ENCODE measurements around the gene EDNRA. TPM values are rescaled to one million over a fixed set of nuclear protein-coding genes. Genes with fewer than 3 reads are reported as not detected.

EDNRA gene
- total and polyA plus RNA-seq, 9 of the 15 experiments (the other 6 are each of a cell fraction or from before 2014, with no cell fraction given): not detected

DNA sequence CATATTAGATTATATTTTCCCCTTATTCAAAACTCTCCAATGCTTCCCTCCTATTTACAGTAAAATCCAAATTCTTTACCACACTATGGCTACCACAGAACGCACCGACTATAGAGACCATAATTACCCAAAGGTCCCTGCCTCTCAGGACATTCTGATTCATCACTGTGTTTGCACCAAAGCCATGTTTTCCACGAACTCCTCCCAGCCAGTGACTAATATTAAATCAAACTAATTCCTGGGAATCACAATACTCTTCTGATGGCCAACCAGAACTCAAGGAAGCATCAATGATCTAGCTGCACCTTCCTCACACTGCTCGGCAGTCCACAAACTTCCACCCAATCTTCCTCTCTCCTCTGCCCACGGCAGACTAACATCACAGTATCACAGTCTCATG lies 24.2 kb upstream of the EDNRA start:
- Histone ChIP-seq H3K4me2 (ENCODE audit: insufficient read depth, low read length) (no peak overlapping the region), H3K27ac (ENCODE audit: extremely low read depth, low read depth, low read length) (no peak overlapping the region), H3K4me3 (no peak overlapping the region), H3K9me1 (ENCODE audit: control insufficient read depth, insufficient read depth, low read length) (no peaks in the 10 kb centered on the region), H3K9me3 (replicated peaks; ENCODE audit: control insufficient read depth, insufficient read depth, low read depth, low read length) (no peaks in the 10 kb centered on the region), H3K4me1 (replicated peaks in 1 of 2; ENCODE audit: control insufficient read depth in 2 of 2, insufficient read depth in 2 of 2, low read length in 2 of 2) (no peaks in the 10 kb centered on the region), H3K36me3 (ENCODE audit: control insufficient read depth, insufficient read depth, low read length) (no peaks in the 10 kb centered on the region), H3K9ac (ENCODE audit: insufficient read depth in 1 of 2, low read depth in 2 of 2, low read length in 2 of 2) (no peak overlapping the region), H2AFZ (ENCODE audit: low read depth, low read length) (no peak overlapping the region), H3K27me3 (ENCODE audit: control insufficient read depth in 2 of 2, insufficient read depth in 2 of 2, low read length in 2 of 2) (no peaks in the 10 kb centered on the region), H4K20me1 (replicated peaks; ENCODE audit: control insufficient read depth, insufficient read depth, low read length) (no peaks in the 10 kb centered on the region), H3K79me2 (ENCODE audit: control insufficient read depth, insufficient read depth, low read length) (no peaks in the 10 kb centered on the region)
- POLR2A ChIA-PET: no interaction called here
- ATAC-seq (no peak), DNase-seq (ENCODE audit: extremely low read depth in 1 of 4, low spot score in 3 of 4) (no peak), FAIRE-seq (no peak)
- TF ChIP-seq CC2D1A (IDR thresholded peaks at IDR 0.05) (no peak), NELFE (IDR thresholded peaks at IDR 0.05; ENCODE audit: insufficient read depth, insufficient read length) (no peak), CBX5 (IDR thresholded peaks at IDR 0.05; ENCODE audit: borderline replicate concordance, low read depth) (no peak), HNRNPK (IDR thresholded peaks at IDR 0.05; ENCODE audit: low read depth, low read length, poor library complexity, severe bottlenecking) (no peak), HSF4 (CRISPR knock-in tag; IDR thresholded peaks at IDR 0.05; ENCODE audit: borderline replicate concordance) (no peak)
- TF ChIP-seq, protein P1, sequence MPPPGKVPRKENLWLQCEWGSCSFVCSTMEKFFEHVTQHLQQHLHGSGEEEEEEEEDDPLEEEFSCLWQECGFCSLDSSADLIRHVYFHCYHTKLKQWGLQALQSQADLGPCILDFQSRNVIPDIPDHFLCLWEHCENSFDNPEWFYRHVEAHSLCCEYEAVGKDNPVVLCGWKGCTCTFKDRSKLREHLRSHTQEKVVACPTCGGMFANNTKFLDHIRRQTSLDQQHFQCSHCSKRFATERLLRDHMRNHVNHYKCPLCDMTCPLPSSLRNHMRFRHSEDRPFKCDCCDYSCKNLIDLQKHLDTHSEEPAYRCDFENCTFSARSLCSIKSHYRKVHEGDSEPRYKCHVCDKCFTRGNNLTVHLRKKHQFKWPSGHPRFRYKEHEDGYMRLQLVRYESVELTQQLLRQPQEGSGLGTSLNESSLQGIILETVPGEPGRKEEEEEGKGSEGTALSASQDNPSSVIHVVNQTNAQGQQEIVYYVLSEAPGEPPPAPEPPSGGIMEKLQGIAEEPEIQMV (tag; conservative IDR thresholded peaks at IDR 0.05; ENCODE audit: low read depth): no peak
- TF ChIP-seq, protein P2, sequence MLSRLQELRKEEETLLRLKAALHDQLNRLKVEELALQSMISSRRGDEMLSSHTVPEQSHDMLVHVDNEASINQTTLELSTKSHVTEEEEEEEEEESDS (CRISPR knock-in tag; IDR thresholded peaks at IDR 0.05): no peak
- no TSS peak for BruUV-seq (replicated peaks)
- intact Hi-C loops (cut with micrococcal nuclease): no loop called here
- CTCF ChIA-PET (ENCODE audit: low intra/inter-chr PET ratio): no interaction called here
- in situ Hi-C loops (cut with MboI): no loop called here
- WGBS (ENCODE audit: insufficient coverage, low coverage, missing lambda C conversion rate): 3% methylated on average over 5 of the region's 5 CpGs
